ENCODE measurements around the gene GNL2. TPM values are rescaled to one million over a fixed set of nuclear protein-coding genes. Genes with fewer than 3 reads are reported as not detected.
A peak's percentile ranks its signal among the peaks of the same experiment; 100 is the strongest.
"Not testable (repeated sequence)": the region's sequence is repeated elsewhere in the genome, so short reads cannot be mapped to it uniquely, and the experiment has no call there.

Gene GNL2
- total RNA-seq, 1 experiment from 2014 or later, result 76.7 TPM

DNA sequence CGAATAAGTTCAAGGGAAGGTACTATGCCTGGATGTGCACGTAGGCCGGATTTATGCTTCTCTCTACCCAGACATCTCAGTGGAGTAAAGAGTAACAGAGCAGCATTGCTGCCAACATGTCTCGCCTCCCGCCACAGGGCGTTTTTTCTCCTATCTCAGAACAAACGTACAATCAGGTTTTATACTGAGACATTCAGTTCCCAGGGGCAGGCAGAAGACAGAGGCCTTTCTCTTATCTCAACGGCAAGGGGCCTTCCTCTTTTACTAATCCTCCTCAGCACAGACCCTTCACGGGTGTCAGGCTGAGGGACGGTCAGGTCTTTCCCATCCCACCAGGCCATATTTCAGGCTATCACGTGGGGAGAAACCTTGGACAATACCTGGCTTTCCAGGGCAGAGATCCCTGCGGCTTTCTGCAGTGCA is 35.8 kb downstream of the GNL2 start:
- DNase-seq (ENCODE audit: low read depth), result not testable (repeated sequence)

DNA sequence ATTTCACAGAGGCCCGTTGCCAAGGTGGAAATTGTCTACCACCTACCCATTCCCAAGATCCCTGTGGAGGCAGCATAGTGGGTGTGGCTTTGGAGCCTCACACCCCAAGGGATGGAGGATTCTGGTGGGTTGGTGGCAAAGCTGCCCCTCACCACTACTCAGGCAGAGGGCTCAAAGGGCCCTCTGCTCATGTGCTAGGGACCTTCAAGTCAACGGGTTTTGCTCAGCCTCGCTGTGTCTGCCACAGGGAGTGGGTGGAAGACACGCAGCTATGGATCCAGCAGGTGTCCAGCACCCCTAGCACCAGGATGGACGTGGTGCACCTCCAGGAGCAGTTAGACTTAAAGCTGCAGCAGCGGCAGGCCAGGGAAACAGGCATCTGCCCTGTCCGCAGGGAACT is 36.7 kb downstream of the GNL2 start:
- no peak for DNase-seq (ENCODE audit: low read depth)

DNA sequence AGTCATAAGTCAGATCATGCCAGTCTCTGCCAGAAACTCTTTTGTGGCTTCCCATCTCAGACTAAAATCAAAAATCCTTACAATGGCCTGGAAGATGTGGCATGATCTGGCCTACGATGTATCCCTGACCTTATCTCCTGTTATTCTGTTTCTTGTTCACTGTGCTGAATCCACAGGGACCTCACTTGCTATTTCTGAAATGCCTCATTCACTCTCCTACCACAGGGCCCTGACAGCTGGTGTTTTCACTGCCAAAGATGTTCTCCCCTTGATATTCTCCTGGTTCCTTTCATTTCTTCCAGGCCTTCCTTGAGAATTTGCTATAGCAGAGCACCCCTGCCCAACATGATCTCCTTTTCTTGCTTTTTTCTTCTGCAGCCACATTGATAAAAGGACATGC is 37.3 kb downstream of the GNL2 start:
- no peak for DNase-seq (ENCODE audit: low read depth)

DNA sequence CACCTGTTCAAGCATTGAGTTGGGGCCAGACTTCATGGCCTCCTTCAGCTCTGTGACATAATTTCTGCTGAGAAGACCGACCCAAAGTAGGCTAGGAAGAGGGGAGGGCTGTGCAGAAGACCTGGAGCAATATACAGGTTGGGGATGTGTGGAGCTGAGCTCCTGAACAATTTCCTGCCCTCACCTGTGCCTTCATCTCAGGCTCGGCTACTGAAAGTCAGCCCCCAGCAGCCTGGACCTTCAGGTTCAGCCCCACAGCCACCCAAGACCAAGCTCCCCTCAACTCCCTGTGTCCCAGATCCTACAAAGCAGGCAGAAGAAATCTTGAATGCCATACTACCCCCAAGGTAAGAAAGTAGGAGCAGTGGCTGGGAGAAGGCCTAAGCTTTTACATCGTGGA is 38.3 kb downstream of the GNL2 start:
- no peak for DNase-seq (ENCODE audit: low read depth)

DNA sequence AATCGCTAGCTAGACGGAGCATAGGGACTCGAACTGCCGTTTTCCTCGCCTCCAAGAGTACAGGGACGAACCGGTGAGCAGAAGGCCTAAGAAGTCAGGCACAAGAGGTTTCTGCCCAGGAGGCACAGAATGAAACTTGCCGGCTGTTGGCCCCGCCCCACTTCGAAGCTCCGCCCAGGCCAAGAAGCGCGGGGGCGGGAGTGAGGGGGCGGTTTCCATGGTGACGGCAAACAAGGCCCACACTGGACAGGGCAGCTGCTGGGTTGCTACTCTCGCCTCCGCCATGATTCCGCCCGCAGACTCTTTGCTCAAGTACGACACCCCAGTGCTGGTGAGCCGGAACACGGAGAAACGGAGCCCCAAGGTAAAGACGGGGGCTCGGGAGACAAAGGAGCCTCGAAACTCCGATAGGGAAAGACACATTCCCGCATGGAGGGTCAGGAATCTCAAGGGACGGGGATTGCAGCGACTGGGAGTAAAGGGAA is 39.0 kb downstream of the GNL2 start, which contains the start of gene DNALI1:
DNALI1 (plus strand) TSS at position 229 of the 485 bp plus-strand sequence; CDS start at position 284, 55 bp downstream.
- DNase-seq (ENCODE audit: low read depth), result peak; percentile 86

DNA sequence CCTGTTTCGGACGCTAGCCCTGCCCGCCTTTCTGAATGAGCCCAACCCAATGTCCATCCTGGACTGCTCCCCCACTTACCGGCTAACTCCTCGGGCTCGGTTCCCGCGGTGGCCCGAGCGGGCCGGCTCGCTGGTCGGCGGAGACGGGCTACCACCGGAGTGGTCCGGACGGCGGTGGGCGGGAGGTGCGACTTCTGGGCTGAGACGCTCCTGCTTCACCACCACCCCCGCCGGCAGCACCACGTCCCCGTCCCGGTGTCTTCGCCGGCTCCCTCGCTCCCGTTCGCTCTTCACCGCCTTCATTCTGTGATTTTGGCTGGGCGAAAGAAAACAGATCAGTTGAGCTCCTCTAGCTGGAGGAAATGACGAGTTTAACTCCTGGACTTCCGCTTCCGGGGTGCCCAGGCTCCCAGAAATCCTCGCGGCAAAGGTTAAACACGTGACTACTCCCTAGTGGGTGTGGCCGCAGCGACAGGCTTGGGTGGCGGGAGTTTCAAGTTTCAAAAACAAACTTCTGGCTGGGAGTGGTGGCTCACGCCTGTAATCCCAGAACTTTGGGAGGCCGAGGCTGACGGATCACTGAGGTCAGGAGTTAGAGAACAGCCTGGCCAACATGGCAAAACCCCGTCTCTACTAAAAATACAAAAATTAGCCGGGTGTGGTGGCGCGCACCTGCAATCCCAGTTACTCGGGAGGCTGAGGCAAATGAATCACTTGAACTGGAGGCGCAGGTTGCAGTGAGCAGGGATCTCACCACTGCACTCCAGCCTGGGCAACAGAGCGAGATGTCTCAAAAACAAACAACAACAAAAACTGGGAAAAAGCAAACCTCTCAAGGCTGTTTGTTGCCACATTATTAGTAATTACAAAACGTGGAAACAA is 41.6 kb downstream of the GNL2 start, which contains the start of gene SNIP1:
SNIP1 (minus strand) TSS at position 367 of the 882 bp plus-strand sequence; CDS start at position 303, 64 bp downstream.
- DNase-seq (ENCODE audit: low read depth), result peak; percentile 93

DNA sequence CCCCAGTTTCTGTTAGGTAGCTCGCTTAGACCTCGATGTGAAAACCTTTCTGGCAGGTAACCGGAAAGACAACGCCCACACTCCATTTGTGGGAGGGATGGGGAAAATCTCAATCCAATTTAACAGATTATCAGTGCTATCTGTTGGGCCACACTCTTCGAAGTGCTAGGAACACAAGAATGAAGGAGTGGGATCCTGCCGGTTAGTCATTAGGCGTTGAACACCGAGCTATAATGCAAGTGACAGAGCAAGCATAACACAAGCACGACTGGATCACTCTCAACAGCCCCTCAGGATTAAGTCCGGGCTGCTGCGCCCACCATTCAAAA is 42.2 kb downstream of the GNL2 start:
- no peak for DNase-seq (ENCODE audit: low read depth)

DNA sequence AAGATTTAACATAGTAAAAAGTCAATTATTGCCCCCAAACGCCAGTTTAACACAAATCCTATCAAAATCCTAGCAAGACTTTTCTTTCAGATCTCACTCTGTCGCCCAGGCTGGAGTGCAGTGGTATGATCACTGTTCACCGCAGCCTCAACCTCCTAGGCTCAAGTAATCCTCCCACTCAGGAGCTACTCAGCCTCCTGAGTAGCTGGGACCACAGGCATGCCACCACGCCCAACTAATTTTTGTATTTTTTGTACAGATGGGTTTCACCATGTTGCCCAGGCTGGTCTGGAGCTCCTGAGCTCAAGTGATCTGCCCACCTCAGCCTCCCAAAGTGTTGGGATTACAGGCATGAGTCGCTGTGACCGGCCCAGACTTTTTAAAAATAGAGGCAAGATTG is 46.4 kb downstream of the GNL2 start:
- no peak for DNase-seq (ENCODE audit: low read depth)

DNA sequence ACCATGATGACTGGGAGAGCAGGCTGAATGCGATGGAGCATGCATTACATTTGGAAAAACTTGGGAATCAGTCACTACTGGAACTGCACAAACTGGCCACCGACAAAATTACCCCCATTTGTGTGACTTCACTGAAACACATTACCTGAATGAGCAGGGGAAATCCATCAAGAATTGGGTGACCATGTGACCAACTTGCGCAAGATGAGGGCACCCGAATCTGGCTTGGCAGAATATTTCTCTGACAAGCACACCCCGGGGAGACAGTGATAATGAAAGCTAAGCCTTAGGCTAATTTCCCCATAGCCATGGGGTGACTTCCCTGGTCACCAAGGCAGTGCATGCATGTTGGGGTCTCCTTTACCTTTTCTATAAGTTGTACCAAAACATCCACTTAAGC is 50.7 kb downstream of the GNL2 start:
- no peak for DNase-seq (ENCODE audit: low read depth)

DNA sequence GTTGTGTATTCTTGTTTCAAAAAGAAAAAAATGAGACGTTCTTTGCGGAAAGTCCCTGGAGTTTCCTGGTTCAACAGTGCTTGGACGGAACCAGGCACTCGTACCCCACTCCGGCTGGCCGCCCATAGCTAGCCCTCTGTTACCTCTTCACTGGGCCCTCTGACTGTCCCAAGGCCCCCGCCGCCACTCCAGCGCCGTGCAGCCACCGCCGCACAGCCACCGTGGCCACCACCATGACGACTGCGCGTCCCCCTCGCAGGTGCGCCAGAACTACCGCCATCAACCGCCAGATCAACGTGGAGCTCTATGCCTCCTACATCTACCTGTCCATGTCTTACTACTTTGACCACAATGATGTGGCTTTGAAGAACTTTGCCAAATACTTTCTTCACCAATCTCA is 51.2 kb downstream of the GNL2 start:
- no peak for DNase-seq (ENCODE audit: low read depth)

DNA sequence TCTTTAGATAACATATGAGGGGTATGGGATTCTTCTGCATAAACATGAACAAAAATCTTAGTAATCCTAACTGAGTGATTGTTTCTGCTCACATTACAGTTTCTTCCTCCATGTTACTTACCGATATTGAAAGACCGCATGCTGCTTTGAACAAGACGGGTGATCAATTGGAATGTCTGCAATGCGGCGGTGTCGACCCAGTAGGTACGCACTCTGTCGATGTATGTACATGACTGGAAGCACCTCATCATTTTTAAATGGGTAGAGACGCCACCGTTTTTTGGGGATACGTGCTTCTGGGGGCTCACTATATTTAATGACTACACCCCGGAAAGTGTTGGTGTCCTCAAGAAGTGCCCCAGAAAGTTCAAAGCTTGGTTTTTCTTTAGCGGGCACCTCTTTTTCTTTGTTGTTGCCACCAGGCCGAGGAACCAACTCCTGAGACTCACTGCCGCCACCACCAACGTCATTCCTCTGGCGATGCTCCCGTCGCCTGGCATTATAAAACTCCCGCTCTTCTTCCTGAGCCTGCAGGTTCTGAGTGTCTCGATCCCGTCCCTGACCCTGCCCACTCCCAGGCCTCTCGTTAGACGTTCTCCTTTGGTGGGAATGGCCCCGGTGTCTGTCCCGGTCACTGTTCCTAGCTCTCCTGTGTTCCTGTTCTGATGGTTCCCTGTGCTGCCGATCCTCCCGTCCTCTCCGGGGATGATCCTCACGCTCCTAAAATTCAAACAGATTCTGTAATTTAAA is 55.5 kb downstream of the GNL2 start:
- DNase-seq (ENCODE audit: low read depth), result no peak

DNA sequence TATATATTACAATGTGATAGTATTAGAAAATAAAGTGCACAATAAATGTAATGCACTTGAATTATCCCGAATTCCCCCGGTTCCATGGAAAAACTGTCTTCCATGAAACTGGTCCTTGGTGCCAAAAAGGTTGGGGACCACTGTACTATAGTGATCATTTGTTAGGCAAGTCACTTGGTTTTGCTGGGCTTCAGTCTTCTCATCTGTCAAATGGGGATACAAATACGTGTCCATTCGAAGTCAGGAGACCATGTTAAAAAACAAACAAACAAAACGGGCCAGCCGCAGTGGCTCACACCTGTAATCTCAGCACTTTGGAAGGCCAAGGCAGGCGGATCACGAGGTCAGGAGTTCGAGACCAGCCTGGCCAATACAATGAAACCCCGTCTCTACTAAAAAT is 56.6 kb downstream of the GNL2 start:
- DNase-seq (ENCODE audit: low read depth), result not testable (repeated sequence)

DNA sequence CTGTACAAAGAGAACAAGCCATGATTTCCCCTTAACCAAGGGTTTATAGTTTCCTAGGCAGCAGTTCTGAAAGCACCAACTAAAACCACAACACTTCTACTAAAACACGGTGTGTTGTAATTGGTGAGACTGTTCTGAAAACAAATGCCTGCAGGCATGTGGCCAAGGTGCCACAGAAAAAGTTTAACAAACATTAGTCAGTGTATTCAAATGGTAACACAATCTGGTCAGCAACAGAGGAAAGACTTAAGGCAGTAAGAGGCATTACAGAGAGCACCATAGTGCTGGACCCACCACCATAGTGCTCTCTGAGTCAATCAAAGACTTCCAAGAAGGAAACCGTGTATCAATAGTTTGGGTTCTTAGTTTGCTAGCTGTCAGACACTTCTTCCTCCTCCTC is 58.4 kb downstream of the GNL2 start:
- peak; percentile 40 for DNase-seq (ENCODE audit: low read depth)

DNA sequence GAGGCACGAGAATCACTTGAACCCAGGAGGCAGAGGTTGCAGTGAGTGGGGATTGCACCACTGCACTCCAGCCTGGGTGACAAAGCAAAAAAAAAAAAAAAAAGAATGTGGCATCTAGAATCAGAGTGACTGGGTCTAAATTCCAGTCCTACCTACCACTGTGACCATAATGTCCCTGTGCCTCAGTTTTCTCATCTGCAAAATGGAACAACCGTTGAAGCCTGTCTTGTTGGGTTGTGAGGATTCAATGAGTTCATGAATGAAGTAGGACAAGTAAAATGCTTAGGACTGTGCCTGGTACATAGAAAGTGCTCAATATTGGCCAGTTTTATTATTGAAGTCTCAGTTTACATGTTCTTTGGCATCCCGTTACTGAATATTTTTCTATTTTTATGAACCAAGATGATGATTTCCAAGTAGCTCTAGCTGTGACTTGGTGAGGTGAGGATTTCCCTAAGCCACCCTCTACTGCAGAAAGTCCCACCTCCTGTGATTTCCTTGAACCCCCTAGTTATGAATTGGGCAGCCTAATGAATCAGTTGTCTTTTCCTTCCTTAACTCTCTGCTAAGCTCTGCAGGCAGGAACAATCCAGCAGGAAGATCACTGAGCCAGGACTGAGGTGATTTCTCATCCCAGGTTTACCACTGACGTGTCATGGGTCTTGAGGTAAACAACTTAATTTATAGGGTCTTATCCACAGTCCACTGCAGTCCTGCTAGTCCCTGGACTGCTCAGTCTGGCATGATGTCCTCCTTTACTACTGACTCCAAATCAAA is 62.2 kb downstream of the GNL2 start:
- DNase-seq (ENCODE audit: low read depth), result no peak

DNA sequence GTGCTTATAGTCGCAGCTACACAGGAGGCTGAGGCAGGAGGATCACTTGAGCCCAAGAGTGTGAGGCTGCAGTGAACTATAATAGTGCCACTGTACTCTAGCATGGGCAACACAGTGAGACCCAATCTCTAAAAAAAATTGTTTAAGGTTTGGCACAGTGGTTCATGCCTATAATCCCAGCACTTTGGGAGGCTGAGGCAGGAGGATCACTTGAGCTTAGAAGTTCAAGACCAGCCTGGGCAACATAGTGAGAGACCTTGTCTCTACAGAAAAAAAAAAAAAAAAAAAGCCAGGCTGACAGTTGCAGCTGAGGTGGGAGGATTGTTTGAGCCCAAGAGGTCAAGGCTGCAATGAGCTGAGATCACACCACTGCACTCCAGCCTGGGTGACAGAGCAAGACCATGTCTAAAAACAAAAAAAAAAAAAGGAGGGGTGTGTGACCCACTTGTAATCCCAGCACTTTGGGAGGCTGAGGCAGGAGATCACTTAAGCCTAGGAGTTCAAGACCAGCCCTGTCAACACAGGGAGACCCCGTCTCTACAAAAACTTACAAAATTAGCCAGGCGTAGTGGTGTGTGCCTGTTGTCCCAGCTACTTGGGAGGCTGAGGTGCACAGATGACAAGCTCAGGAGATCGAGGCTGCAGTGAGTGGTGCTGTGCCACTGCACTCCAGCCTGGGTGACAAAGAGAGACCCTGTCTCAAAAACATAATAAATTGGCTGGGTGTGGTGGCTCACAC is 63.1 kb downstream of the GNL2 start:
- DNase-seq (ENCODE audit: low read depth), result not testable (repeated sequence)

DNA sequence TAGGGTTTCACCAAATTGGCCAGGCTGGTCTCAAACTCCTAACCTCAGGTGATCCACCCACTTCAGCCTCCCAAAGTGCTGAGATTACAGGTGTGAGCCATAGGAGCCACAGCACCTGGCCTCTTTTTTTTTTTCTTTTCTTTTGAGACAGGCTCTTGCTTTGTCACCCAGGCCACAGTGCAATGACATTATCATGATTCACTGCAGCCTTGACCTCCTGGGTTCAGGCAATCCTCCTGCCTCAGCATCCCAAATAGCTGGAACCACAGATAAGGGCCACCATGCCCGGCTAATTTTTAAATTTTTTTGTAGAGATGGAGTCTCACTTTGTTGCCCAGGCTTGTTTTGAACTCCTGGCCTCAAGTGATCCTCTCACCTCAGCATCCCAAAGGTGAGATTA is 65.8 kb downstream of the GNL2 start:
- not testable (repeated sequence) for DNase-seq (ENCODE audit: low read depth)

DNA sequence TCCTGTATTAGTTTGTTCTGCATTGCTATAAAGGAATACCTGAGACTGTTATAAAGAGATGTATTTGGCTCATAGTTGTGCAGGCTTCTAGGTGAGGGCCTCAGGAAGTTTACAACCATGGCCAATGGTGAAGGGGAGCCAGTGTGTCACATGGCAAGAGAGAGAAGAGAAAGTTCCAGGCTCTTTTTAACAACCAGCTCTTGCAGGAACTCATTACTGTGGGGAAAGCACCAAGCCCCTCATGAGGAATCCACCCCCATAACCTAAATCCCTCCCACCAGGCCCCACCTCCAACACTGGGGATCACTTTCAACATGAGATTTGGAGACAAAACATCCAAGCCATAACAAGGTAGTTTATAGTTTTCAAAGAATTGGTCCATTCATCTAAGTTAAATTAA is 76.1 kb downstream of the GNL2 start:
- DNase-seq (ENCODE audit: low read depth), result no peak

DNA sequence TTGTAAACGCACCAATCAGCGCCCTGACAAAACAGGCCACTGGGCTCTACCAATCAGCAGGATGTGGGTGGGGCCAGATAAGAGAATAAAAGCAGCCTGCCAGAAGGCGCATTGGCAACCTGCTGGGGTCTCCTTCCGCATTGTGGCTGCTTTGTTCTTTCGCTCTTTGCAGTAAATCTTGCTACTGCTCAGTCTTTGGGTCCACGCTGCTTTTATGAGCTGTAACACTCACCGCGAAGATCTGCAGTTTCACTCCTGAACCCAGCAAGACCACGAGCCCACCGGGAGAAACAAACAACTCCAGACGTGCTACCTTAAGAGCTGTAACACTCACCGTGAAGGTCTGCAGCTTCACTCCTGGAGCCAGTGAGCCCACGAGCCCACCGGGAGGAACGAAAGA is 76.8 kb downstream of the GNL2 start:
- not testable (repeated sequence) for DNase-seq (ENCODE audit: low read depth)

DNA sequence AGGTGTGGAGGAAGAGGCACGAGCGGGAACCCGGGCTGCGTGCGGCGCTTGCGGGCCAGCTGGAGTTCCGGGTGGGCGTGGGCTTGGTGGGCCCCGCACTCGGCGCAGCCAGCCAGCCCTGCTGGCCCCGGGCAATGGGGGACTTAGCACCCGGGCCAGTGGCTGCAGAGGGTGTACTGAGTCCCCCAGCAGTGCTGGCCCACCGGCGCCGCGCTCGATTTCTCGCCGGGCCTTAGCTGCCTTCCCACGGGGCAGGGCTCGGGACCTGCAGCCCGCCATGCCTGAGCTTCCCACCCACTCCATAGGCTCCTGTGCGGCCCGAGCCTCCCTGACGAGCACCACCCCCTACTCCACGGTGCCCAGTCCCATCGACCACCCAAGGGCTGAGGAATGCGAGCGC is 77.5 kb downstream of the GNL2 start:
- not testable (repeated sequence) for DNase-seq (ENCODE audit: low read depth)

DNA sequence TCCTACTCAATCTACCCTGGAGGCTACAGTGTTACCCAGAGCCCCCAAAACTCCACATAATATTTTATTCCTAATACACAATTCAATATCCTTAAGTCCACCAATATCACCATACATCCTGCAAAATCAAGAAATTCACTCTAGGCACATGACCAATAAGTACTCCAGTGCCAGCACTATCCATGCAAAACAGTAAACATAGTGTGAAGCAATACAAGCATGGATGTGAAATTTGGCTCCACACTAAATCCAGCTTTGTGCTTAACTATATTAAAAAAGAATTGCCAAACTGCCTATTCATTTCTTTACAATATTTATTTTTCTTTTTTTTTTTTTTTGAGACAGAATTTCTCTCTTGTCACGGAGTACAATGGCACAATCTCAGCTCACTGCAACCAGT is 78.2 kb downstream of the GNL2 start:
- no peak for DNase-seq (ENCODE audit: low read depth)
